Nephron (organoid): ENCODE measurements around the gene CHEK1.
"Not testable (repeated sequence)": the region's sequence is repeated elsewhere in the genome, so short reads cannot be mapped to it uniquely, and the experiment has no call there.

ENCODE experiments used
- H3K27ac Mint-ChIP-seq, 3 experiments: 2 replicates each; pipeline ENCODE4 v1.8.0; 2020; ENCODE audit warnings: mixed read lengths in 3 of 3, mild to moderate bottlenecking in 2 of 3, moderate library complexity in 1 of 3
- H3K27me3 Mint-ChIP-seq: 2 replicates; pipeline ENCODE4 v1.8.0; 2021; ENCODE audit warnings: low read depth, mild to moderate bottlenecking, moderate library complexity, mixed read lengths
- H3K36me3 Mint-ChIP-seq: 2 replicates; pipeline ENCODE4 v1.8.0; 2020; ENCODE audit warnings: low read depth, mixed read lengths
- H3K4me1 Mint-ChIP-seq: 2 replicates; pipeline ENCODE4 v1.8.0; 2020; ENCODE audit warnings: mixed read lengths
- H3K4me3 Mint-ChIP-seq, 3 experiments: 2 replicates each; pipeline ENCODE4 v1.8.0; 2020; ENCODE audit warnings: mild to moderate bottlenecking in 3 of 3, mixed read lengths in 3 of 3, moderate library complexity in 2 of 3
- H3K9me3 Mint-ChIP-seq: 2 replicates; pipeline ENCODE4 v1.8.0; 2020; ENCODE audit warnings: mixed read lengths
- CTCF ChIP-seq, 3 experiments: fragments of 200-600 bp; sonication (generic); IDR thresholded peaks; one replicate each; pipeline ENCODE4 v1.5.0; 2021; ENCODE audit warnings: antibody characterized with exemption in 3 of 3; ENCODE audit not compliant: unreplicated experiment in 3 of 3

Gene CHEK1

GRCh38 chr11:125624756-125625213 is at the start of gene CHEK1:
TSS of gene CHEK1 (plus strand) at chr11:125625163. CDS start at chr11:125626769, 1,606 bp downstream.
- Mint-ChIP-seq H3K9me3 (no peaks in the 10 kb centered on the region), H3K27ac (peak within 1 kb of the TSS; percentile 92 to 96 (median 95)), H3K4me3 (peak within 1 kb of the TSS; percentile 92 to 95 (median 94)), H3K4me1 (peaks cover 20% of the 10 kb centered on the region), H3K36me3 (peaks cover 33% of the 10 kb centered on the region), H3K27me3 (no peaks in the 10 kb centered on the region)
- TF ChIP-seq CTCF (IDR thresholded peaks at IDR 0.05; ENCODE audit: unreplicated experiment in 3 of 3), result no peak

- H3K4me1 Mint-ChIP-seq, H3K9me3 Mint-ChIP-seq, H3K4me3 Mint-ChIP-seq, H3K27me3 Mint-ChIP-seq, H3K27ac Mint-ChIP-seq: not testable (repeated sequence)
- peaks cover 58% of the 10 kb centered on the region for H3K36me3 Mint-ChIP-seq
Observed at GRCh38 chr11:125577181-125577580, 47.8 kb upstream of the CHEK1 start.

- Mint-ChIP-seq H3K27me3 (no peaks in the 10 kb centered on the region), H3K27ac (peak overlapping the region in 1 of 3 experiments; percentile 80), H3K36me3 (peaks cover 66% of the 10 kb centered on the region), H3K4me3 (no peak overlapping the region), H3K4me1 (peaks cover 5% of the 10 kb centered on the region), H3K9me3 (no peaks in the 10 kb centered on the region)
- no peak for TF ChIP-seq CTCF (IDR thresholded peaks at IDR 0.05; ENCODE audit: unreplicated experiment in 3 of 3)
Observed at GRCh38 chr11:125578783-125579182, 46.2 kb upstream of the CHEK1 start.

GRCh38 chr11:125579811-125580210 is 45.2 kb upstream of the CHEK1 start:
- Mint-ChIP-seq H3K27ac (peak overlapping the region in 1 of 3 experiments; percentile 61), H3K27me3 (no peaks in the 10 kb centered on the region), H3K4me3 (peak overlapping the region in 1 of 3 experiments; percentile 50), H3K36me3 (peaks cover 66% of the 10 kb centered on the region), H3K9me3 (no peaks in the 10 kb centered on the region), H3K4me1 (peaks cover 5% of the 10 kb centered on the region)
- TF ChIP-seq CTCF (IDR thresholded peaks at IDR 0.05; ENCODE audit: unreplicated experiment in 3 of 3), result no peak

GRCh38 chr11:125583496-125583895 is 41.5 kb upstream of the CHEK1 start:
- H3K4me3 Mint-ChIP-seq, result no peak overlapping the region
- no peak for TF ChIP-seq CTCF (IDR thresholded peaks at IDR 0.05; ENCODE audit: unreplicated experiment in 3 of 3)
- H3K27ac Mint-ChIP-seq, result no peak overlapping the region
- peaks cover 46% of the 10 kb centered on the region for H3K36me3 Mint-ChIP-seq
- peaks cover 8% of the 10 kb centered on the region for H3K4me1 Mint-ChIP-seq
- no peaks in the 10 kb centered on the region for H3K27me3 Mint-ChIP-seq
- H3K9me3 Mint-ChIP-seq, result peaks cover 2% of the 10 kb centered on the region

GRCh38 chr11:125585487-125585886 is 39.5 kb upstream of the CHEK1 start:
- H3K36me3 Mint-ChIP-seq, result peaks cover 35% of the 10 kb centered on the region
- TF ChIP-seq CTCF (IDR thresholded peaks at IDR 0.05; ENCODE audit: unreplicated experiment in 3 of 3), result no peak
- peaks cover 2% of the 10 kb centered on the region for H3K9me3 Mint-ChIP-seq

More at GRCh38 chr11:125585487-125585886, 39.5 kb upstream of the CHEK1 start:
- Mint-ChIP-seq H3K4me3 (no peak overlapping the region), H3K27me3 (no peaks in the 10 kb centered on the region), H3K4me1 (peaks cover 4% of the 10 kb centered on the region), H3K27ac (no peak overlapping the region)
